ENCODE results near the gene POU6F2.

- no peak for TF ChIP-seq CTCF (IDR thresholded peaks at IDR 0.05)
- TF ChIP-seq POLR2A (IDR thresholded peaks at IDR 0.05) = no peak
Measured at GRCh38 chr7:39317896-39318295, 340.2 kb downstream of the POU6F2 start.

All from body of pancreas (tissue), 4 donors.